Stimulated activated CD8-positive, alpha-beta memory T cell treated with anti-CD3 and anti-CD28 coated beads, Interleukin-4, amount 100 ng/mL, for 1 hour (primary cell): ENCODE data around the gene ARV1.
"Not testable (repeated sequence)": the region's sequence is repeated elsewhere in the genome, so short reads cannot be mapped to it uniquely, and the experiment has no call there.

Experiments used
- DNase-seq, 2 donors: peaks; one replicate each; pipeline ENCODE4 v3.0.0-alpha.2; 2020; ENCODE audit warnings: low read depth in 2 of 2, low spot score in 1 of 2

ARV1 gene

DNA sequence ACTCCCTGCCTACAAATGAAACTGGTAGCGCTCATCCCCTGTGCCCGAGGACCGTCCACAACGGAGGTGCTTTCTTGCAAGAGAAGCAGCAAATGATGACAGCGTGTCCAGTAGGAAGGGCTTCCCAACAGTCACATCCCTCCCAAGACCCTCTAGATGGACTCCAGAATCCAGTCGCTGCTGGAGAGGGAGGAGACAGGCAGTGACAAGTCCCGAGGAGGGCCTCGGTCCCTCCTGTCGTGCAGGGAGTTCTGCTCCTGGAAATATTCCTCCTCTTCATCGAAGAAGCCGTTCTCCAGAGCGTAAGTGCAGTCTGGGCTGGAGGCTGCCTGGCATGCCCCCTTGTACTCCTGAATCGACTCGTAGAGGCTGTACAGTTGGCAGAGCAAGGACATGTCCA, 40.8 kb downstream of the ARV1 start:
- DNase-seq, result no peak

DNA sequence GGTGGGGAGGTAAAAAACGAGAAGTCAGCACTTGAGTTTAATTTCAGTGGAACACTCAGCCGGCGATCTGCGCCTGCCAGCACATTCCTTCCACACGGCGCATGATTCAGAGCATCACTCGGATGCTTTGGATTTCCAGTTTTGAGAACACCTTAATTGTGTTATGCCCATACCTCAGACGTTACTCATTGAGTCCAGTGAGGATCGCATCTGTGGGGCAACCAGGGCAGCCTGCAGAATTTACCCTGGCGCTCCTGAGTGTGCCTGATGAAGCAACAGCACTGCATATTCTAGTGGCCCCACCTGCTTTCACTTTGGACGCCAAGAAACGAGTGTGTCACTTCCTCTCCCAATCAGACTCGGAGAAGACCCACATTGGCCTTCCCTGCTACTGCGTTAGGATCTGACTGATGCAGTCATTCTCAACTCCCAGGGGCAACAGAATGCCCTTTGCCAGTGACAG, 41.3 kb downstream of the ARV1 start:
- DNase-seq, result no peak

DNA sequence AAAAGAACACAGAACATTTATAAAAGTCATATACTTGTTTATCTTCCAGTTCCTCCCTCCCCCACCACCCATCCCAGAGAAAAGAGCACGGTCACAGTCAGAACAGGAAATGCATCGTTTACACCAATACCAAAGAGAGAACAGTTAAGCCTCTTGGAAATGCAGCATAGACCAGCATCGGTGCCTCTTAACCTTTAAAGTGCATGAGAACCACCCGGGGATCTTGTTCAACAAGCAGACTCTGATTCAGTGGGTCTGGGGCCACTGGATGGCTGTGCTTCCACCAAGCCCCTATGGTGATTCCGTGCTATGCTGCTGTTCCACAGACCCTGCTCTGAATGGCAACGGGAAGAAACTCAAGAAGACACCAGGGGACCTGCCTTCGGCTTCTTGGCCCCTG, 41.9 kb downstream of the ARV1 start:
- no peak for DNase-seq

DNA sequence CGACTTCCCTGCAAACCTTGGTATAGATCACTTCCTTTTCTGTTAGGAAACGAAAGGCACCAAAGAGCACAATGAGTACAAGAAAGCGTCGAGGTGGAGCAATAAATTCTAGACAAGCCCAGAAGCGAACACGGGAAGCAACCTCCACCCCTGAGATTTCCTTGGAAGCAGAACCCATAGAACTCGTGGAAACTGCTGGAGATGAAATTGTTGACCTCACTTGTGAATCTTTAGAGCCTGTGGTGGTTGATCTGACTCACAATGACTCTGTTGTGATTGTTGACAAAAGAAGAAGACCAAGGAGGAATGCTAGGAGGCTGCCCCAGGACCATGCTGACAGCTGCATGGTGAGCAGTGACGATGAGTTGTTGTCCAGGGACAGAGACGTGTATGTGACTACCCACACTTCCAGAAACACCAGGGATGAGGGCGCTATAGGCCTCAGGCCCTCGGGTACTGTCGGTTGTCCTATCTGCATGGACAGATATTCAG, 42.7 kb downstream of the ARV1 start:
- no peak for DNase-seq

DNA sequence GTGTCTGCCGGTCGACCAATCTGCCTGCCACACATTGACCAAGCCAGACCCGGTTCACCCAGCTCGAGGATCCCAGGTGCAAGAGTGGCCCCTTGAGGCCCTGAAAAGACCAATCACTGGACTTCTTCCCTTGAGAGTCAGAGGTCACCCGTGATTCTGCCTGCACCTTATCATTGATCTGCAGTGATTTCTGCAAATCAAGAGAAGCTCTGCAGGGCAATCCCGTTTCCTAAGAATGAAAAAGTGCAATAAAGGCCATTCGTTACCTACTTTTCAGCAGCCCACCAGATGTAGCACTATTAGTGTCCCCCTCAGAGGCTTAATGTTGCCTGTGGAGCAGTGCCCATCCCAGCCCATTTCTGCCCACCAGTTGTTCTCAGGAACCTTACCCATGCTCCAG, 43.6 kb downstream of the ARV1 start:
- not testable (repeated sequence) for DNase-seq

DNA sequence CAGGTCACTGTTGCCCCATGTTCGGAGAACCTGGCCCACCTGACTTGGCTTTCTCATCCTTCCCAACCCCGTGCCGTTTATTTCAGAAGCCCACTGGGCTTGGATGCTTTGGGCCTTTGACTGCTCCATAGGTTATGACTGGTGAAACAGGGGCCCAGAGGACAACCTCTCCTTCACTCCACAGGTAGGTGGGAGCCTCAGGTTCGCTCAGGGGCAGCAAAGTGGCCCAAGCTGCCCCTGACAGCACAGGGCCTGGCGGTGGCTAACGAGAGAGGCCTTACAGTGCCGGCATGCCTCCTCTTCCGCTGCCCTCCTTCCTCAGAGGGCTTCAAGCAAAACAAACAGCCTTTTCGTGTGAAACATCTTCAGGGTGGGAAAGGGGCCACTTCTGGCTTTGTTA, 44.3 kb downstream of the ARV1 start:
- DNase-seq, result no peak

DNA sequence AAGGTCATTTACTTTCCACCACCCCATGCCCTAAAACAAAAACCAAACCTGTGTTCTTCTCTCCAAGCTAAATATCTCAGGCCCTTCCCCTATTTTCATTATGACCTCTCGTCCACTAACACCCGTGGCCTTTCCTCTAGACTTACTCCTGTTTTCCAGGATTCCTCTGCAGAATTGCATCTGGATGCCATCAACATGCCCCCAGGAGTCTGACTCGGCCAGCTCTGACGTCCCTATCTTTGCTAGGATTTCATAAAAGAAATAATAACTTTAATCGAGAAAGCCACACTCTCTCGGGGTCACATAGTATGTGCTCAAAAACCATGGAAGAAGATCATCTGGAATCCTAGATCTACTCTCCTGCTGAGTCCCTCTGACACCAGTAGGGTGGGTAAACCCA, 47.7 kb downstream of the ARV1 start:
- no peak for DNase-seq

DNA sequence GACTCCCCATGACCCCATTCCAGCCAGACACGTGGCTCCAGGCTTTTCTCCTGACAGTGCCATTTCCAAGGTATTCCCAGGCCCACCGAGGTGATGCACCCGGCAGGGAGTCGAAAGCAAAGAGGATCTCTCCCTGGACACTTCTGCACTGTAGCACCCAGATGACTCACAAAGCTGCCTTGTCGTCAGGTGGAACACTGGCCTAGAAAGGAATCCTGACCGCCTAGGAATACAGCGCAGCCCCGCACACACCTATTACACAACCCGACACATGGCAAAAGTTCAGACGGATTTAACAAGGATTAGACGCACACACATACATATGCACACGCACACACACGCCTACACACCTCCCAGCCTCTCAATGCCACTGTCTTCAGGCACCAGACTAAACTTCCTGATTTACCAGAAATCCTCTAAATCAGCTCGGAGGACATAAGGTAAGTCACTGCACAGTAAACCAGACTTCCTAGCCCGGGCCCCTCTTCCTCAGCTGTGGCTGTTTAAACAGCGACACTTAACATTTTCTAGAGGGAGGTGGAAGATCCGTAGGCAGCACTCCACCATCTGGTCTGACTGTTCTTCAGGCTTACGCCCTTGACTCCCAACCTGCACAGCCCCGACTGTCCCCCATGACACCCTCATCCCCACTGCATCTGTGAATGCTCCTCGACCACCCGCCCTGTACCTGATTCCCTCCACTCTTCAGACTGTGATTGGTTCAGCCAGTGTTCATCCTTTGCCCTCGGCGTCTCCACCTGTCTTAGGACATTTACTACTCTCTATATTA, 48.4 kb downstream of the ARV1 start:
- no peak for DNase-seq

DNA sequence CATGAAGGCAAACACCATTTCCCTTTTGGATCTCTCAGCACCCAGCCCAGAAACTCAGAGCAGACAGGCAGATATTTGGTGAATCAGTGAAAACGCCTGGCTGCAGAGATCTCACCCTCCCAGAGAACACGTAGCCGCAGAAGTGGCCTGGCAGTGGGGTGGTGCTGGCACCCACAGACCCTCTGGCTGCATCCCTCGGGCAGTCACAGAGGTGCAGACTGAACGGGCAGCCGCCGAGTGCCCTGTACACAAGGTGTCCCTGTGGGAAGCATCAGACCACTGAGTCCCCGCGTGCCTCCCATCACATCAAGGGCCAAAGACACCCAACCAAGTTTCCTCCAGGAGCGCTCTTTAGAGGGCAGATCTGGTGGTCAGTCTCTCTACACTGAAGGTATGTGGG, 49.1 kb downstream of the ARV1 start:
- no peak for DNase-seq

DNA sequence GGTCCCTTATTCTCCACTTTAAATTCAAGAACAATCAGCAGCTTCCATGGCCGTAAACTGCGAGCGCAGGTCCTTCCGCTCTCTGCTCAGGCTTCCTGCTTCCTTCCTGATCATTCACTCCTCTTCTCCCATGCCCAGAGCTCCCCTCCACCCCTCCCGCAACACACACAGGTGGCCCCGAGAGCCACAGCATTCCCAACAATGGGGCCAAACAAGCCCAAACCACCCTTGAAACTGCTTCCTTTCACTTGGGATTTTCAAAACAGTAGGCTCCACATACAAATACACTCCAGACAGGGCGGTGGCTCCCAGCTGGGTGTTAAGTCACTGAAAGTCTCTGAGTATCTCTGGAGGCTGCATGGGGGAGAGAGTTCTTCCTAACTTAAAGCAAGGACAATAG, 49.8 kb downstream of the ARV1 start:
- no peak for DNase-seq

DNA sequence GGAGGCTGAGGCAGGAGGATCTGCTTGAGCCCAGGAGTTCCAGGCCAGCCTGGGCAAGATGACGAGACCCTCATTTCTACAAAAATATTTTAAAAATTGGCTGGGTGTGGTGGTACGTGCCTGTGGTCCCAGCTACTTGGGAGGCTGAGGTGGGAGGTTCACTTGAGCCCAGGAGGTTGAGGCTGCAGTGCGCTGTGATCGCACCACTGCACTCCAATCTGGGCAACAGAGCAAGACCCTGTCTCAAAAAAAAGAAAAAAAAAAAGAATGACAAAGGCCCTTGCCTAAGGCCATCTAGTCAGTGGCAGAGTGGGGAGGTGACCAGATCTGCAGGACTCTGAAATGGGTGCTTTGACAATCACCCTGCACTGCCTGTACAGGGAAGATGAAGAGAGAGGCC, 50.4 kb downstream of the ARV1 start:
- DNase-seq, result not testable (repeated sequence)

DNA sequence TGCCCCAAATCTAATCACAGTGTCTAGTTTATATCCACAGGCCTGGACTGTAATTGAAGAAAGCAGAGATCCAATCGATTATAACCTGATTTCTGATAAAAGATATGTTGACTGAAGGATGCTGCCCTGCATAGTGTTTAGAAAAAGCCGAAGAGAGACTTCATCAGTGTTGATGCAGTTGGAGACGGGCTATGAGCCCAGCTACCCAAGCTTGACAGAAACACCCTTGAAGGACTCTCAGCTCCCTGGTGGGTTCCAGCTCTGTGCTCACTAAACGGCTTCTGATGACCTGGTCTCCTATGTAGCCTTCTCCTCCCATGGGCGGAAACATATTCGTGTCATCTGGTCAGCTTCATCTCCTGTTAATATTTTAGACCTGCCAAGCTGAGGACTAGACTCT, 50.9 kb downstream of the ARV1 start:
- no peak for DNase-seq

DNA sequence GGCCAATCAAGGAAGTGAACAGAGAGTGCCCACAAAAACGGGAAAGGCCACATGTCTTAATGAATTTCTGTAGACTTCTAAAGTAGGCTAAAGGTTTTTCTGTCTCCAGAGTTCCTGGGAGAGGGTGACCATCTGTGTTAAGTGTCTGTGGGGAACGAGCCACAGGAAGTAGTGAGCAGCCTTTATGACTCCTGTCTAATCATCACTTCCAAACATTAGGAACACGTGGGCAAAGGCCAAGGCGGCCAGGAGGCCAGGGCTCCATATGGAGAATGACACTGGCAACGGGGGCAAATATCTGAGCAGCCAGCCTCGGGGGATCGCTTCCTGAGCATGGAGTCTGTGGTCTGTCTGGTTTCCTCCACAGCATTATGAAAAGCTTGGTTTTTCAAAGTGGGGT, 54.1 kb downstream of the ARV1 start:
- no peak for DNase-seq

DNA sequence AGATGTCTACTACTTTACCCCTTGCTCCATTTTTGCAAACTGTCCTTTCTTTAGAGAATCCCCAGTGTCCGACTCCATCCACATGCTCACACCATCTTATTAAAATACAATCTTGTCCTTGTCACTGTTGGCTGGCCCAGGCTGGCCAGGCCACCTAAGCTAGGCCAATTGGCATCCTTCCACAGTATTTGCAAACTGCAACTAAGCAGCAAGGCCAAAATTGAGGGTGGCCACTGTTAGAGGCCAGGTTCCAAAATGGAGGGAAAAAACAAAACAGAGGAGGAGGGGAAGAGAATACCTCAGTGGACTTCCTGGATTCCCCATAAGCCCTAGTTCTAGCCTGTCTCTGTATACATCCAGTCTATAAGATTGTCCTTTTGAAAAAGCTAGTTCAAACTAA, 56.9 kb downstream of the ARV1 start:
- DNase-seq, result no peak

DNA sequence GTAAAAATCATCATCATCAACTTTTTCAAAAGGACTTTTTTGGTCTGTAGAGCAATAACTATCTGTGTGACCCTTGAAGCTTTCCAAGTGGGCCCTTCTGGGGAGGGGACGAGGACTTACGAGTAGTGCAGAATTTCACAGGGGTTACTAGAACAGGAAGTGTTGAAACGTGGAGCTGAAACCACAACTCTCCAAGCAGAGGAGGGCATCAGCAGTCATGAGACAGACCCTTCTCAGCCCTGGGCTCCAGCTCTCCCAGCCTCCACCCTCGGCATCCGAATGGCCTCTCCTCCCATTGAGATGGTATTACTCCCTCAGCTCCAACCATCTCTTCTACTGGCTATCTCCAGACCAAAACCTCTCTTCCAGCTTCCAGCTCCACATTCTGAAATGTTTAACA, 57.5 kb downstream of the ARV1 start:
- no peak for DNase-seq

DNA sequence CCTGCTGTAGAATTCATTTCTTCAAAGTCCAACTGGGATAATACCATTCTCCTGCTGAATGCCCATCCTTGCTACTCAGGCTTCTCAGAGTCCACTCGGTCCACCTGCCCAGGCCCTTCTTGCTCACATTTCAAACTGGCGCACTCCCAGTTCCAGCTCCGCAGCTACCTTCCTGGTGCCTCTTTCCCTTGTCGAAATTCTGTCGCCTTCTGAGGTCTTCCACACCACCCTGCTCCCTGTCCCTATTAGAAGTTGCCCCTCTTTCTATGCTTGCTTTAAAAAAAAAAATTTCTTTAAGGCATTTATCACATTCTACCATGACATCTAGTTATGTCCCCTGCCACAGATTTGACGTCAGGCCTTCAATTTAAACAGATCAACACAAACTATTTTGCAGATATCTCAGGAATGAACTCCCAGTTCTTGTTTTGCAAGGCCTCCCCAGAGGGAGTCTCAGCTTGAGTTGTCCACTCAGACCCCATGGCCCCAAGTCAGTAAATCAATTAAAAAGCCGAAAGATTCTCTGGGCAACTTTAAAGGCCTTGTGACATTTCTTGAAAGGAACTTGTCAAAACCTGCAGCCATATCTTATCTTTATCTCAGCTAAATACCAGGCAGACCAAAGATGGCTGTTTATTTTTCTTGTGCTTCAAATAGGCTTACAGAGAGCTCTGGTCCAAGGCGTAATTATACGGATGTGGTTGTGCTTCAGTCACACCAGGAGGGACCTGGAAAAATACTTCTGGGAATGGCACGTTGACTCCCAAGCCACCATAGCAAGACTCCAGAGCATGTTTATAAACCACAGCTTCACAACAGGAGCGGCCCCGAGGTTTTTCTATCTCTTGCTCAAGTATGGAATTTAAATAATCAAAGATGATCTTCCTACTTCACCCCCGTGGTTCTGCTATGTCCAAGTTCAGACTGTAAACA, 59.0 kb downstream of the ARV1 start:
- DNase-seq, result no peak

DNA sequence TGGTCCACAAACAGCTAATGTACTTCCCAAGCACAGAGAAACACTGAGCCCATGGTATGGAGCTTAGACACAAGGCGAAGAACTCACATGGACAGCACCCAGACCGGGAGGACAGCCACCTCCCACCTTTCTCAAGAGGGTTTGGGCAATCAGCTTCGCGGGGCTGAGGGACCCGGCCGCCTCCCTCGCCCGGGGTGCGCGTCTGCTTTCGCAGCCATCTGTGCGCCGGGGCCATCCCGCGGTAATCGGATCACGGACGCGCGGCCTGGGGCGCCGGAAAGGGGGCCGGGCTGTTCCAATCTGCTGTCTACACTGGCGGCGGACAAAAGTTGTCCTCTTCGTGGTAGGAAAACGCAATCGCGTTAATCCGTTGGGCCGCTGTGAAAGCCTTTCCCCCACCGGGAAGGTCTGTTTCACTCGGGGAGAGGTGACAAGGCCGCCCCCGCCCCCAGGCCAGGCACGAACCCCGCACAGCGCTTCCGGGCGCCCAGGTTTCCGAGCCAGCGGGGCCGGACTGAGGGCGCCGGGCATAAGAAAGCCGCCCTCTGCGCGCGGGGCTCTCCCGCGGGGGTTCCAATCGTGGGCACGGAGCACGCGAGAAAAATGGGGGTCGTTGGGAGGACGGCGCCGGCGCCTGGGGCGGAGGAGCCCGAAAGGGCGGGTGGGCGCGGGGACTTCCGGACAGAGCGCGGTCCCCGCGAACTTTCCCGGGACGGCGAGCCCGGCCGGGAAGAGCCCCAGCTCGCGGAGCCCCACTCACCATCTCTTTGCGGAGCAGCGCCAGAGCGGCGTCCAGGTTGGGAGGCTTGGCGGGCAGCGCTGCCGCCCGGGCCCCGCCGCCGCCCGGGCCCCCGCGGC, 60.5 kb downstream of the ARV1 start:
- no peak for DNase-seq

DNA sequence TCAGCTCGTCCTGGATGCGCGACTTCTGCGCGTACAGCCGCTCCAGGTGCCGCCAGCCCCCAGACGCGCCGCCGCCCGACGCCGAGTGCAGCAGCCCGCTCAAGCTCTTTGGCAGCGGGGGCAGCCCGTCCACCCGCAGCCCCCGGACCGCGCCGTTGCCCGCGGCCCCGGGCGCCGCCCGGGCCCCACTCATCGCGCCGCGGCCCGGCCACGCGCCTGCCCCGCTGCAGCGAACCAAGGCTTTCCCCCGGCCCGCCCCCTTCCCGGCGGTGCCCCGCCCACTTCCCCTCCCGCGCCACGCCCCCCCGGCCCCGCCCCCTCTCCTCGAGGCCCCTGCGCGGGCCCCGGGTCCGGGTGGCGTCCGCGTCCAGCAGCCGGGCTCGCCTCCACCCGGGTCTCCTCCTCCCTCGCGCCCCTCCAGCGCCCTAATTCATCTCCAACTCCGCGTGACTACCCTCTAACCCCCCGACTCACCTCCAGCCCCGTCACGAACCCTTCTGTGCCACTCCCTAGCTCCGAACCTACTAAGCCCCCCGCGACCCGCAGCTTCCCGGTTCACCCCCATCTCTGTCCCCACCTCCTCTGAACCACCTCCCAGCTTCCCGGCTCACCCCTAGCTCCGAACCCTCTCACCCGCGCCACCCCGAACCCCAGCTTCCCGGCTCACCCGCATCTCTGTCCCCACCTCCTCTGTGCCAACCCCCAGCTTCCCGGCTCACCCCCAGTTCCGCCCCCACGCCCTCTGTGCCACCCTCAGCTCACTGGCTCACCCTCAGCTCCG, 61.3 kb downstream of the ARV1 start, which contains the start of gene FAM89A:
Gene FAM89A, minus strand, starts transcription at position 236 of the 781 bp plus-strand sequence. Its CDS starts 43 bp downstream, at position 193.
- DNase-seq, result peak; percentile 43

DNA sequence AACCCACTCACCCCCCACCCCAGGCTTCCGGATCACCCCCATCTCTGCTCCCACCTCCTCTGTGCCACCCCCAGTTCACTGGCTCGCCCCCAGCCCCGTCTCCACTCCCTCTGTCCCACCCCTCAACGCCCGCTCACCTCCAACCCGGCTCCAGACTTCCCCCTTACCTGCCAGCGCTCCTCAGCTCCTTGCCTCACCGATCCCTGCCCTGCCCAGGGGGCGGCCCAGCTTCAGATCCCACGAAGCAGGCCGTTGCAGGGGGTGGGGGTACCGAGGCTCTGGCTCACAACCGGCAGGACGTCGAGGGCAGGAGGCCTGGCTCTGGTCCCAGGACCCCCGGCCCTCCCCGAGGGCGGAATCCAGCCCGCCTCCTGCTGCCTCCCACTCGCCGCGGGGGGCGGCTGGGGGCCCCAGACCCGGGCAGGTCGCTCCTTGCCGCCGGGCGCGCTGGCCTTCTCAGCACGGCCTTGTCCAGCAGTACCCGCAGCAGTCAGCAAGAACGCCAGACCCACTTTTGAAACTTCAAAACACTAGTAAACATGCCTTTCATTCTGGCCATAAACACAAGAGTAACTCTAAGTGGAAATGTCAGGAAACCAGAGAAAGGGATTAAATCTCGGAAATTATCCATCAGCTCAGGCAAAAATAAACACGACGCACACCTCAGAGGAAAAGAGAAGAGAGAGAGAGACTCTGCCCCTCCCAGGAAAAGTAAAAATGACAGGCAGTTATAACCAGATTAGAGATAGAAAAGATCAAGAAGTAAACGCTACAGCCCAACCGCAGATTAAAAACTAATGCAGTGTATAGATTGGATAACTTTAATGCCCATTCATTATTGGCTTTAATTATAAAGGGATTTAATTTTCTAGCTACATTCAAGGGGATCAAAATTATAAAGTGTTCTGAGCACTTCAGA, 62.2 kb downstream of the ARV1 start:
- DNase-seq, result no peak
